ENCODE data around the gene OSBPL10.
A peak's percentile ranks its signal among the peaks of the same experiment; 100 is the strongest.

The OSBPL10 gene

DNA sequence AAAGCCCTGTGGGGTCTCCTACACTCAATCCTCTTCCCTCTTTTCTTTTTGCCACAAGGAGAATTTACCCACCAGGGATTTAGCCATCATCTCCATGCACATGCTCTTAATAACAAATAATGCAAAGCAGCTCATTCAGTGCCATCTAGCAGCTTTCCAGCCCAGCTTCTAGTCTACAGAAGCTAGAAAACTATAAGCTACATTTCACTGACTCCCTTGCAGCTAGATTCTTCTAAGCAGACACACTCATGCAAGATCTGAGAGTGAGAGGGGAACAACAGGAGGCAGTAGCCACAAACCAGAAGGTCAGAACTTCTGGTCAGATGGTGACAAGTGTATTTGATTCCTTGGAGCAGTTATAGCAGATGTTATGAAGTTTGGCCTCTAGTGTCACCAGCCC, 25.5 kb downstream of the OSBPL10 start:
- DNase-seq = no peak

DNA sequence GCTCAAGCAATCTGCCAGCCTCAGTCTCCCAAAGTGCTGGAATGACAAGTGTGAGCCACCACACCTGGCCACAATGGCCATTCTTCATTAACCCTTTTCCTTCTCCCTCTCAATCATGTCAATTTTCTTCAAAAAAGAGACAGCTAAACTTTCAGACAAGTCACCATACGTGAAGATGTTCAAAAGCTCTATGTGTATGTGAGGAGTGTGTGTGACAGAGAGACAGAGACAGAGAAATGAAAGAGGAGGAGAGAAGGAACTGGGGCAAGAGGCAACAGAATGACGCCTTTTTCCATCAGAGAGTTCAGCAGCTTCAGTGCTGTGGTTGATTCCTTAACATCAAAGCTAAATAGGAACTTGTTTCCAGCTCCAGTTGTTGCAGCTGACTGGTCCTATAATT, 27.4 kb downstream of the OSBPL10 start:
- no peak for DNase-seq

DNA sequence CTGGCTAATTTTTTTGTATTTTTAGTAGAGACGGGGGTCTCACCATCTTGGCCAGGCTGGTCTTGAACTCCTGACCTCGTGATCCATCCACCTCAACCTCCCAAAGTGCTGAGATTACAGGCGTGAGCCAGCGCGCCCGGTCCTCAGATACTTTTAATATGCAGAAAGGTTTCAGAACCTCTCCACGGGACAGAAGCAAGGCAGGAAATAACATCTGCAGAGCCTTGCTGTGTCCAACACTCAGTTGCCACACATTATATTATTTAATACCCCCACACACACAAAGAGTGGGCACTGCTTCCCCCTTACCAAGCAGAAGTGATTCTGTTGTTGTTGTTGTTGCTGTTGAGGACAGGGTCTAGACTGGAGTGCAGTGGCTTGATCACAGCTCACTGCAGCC, 28.0 kb downstream of the OSBPL10 start:
- DNase-seq = no peak

DNA sequence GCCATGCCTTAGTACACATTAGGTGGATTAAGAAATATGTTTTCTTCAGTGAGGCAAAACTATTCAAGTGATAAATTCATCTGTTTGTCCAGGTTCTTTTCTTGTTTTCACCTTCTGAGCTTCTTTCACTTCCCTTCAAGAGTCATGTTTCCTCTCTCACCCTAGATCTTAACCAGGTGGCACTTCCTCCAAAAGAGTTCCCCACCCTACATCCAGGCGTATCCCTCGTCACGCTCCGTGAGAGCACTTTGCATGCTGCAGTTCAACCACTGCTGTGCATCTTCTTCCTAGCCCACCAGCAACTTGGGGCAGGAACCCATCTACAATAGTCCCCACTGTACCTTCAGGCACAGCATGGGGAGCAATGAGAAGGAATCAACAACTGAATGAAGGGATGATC, 28.9 kb downstream of the OSBPL10 start:
- DNase-seq = no peak

DNA sequence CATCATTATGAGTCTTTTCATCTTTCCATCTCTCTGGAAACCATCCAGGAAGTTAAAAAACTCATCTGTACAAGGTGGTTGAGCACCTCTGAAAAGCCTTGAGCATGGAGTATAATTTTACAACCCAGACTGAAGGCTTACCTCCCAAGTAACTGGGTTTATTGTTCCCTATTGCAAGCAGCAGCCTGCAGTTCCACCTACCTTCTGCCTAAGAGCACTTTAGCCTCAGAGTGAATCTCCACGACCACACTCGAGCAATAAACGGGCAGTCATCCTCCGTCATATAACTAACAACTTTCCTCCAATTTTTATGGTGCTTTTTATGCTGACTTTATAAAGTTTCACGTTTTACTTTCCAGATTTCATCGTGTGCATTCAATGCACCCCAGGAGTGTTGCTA, 32.8 kb downstream of the OSBPL10 start:
- no peak for DNase-seq

DNA sequence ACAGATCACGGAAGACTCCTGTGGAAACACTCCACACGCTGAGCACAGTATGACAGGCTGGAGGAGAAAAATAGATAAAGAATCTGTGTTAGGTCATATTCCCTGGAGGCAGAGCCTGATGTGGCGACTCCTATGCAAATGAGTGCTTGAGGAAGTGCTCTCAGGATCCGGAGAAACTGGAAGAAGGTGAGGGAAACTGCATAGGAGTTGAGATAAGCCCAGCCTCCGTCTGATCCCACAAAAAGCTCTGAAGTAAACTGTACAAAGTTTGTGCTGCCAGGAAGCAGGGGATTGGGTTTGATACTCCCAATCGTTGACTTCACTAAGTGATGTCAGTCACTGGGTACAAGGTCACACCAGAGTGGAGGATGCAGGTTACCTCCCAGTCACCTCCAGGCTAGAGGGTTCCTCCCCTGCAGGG, 33.4 kb downstream of the OSBPL10 start:
- no peak for DNase-seq

DNA sequence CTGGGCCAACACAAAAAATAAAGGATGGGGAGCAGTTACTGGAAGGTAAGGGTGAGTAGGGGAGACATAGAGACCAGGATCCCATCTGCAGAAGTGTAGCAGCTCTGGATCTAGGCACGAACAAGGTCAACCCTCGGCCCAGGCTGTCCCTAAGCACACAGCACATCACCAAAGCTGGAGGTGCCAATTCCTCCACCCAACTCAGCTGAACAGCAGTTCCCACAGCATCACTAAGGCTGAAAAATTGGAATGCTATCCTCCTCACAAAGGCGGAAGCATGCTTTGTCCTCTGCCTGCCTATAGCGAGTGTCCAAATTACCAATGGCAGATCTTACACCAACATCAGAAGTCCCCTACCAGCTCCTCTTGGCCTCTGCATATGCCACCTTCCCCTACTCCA, 33.9 kb downstream of the OSBPL10 start:
- DNase-seq = no peak

DNA sequence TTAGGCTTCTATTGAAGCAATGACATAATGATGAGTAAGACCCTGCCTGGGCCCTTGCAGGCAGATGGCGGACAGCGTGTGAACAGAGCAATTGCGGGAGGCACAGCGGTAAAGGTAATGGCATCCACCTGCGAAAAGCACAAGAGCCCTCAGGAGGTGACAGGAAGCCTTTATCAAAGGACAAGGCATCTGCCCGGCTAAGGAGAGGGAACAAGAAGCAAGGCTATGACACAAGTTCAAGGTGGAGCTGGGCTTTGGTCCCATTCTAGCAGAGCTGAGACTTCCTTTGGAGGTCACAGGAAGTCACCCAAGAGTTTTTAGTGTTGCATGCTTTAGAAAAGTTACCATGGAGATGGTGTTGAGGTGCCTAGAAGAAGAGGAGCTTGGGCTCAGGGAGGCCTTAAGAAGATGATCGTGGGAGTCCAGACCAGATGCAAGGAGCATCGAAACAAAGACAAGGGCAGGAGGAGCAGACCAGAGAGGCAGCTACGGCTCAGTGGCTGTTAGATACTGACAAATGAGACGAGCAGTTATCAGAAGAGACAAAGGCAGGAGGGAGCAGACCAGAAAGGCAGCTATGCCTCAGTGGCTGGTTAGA, 34.5 kb downstream of the OSBPL10 start:
- DNase-seq = no peak

DNA sequence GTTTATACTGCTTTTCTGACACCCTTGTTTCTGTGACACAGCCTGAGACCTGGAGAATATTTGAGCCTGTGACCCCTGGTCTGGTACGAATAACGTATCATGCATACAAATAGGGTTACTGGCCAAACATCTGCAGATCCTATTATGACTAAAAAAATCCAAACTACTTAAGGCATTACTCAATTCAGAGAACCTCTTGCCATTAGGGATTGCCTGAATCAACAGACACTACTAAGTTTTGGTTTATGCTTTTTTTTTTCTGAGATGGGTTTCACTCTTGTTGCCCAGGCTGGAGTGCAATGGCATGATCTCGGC, 35.4 kb downstream of the OSBPL10 start:
- no peak for DNase-seq

DNA sequence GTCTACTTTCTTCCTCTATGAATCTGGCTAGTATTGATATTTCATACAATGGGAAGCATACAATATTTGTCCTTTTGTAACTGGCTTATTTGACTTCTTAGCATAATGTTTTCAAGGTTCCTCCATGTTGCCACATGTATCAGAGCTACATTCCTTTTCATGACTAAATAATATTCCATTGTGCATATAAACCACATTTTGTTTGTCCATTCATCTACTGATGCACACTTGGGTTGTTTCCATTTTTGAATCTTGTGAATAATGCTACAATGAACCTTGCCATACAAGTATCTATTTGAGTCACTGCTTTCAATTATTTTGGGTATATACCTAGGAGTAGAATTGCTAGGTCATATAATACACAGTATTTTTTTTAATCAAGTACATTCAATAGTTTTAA, 38.0 kb downstream of the OSBPL10 start:
- DNase-seq = no peak

DNA sequence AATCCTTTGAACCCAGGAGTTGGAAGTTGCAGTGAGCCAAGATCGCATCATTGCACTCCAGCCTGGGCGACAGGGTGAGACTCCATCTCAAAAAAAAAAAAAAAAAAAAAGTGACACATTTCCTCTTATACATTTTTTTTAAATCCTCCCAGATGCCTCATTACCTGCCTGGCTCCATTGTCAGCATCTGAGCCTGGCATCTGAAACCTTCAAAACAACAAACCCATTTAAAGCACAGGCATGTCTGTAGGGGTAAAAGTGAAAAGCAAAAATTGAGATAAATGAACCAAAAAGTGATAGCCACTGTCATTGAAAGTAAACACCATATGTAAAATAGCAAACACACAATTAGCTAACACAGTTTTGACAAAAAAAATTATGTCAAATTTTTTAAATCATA, 38.6 kb downstream of the OSBPL10 start:
- no peak for DNase-seq

DNA sequence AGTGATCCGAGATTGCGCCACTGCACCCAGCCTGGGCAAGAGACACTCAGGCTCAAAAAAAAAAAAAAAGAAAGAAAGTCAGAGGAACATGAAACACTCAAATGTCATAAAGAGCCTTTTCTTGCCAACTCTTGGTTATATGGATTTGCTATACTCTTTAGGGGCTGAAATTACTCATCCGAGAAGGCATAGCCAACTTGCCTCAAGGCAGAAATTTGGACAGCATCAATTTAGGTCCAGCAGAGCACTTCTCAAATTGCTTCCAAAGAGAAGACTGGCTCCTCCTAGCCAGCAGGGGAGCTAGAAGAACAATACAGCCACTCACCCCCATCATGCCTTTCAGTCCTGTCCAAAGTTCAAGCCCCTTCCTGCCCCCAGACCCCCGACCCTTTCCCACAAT, 43.8 kb downstream of the OSBPL10 start:
- no peak for DNase-seq

DNA sequence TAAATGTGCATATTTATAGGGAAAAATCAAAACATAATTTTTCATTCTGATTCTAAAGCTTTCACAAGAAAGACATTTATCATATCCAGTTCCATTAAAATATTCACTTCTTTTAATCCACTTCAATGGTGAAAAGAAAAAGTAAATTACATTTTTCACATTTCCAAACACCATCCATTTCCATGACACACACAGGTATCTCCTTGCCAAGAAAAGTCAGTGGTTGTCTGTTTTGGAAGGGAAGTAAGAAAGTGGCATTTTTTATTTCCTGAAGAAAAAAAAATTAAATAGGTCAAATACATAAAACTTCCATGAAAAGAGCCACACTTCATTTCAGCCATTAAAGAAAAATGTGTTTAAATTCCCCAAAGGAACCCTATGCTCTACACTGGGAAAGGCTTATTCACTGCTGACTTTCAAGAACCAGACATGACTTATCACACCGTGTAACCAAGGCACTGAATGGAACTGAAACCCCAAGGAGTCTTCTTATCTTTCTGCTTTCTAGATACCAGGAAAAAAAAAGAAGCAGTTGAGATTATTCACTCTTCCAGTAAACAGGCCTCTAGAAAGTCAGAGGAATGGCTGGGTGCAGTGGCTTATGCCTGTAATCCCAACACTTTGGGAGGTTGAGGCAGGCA, 44.5 kb downstream of the OSBPL10 start:
- DNase-seq = no peak

DNA sequence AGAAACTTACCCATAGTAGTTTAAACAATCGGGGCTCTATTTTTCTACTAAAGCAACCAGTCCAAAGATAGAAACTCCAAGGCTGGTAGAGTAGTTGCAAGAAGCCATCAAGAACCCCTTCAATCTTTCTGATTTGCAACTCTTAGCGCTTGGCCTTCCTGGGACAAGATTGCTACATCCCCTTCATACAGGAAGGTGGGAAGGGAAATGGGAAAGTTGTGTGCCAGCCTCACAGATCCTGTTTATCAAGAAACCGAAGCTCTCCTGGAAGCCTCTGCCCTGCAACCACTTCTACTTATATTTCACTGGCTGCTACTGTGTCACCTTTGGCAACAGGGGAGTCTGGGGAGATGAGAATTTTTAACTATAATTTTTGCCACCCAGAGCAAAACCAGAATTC, 46.2 kb downstream of the OSBPL10 start:
- no peak for DNase-seq

DNA sequence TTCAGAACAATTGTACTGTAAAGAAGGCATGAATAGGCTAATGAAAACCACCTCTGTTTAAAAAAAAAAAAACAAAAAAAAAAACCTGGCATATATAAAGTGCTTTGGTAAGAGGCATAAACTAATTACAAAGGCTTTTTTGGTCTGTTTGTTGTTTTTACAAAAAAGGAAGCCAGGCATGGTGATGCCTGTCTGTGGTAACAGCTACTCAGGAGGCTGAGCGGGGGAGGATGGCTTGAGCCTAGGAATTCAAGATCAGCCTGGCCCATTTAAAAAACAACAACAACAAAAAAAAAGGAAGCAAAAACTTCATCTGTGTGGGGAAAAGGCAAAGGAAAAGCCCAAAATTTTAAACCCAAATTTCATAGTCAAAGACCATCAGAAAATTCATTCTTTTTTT, 47.0 kb downstream of the OSBPL10 start:
- no peak for DNase-seq

DNA sequence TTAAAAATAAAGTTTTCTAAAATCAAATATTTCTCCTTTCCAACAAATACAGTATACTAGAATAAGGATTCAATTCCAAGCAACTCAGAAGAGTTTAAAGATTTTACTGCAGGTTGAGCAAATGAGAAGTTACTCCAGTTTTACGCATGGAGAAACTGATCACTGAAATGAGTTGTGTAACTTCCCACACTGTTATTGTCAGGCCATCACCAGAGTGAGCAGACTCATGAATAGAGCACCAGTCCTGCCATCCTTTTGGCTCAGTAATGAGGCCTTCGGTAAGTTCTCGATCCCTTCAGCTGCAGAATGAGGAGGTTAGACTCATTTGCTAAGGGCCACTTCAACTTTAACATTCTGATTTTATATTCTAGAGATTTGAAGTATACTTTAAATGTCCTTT, 48.1 kb downstream of the OSBPL10 start:
- no peak for DNase-seq

DNA sequence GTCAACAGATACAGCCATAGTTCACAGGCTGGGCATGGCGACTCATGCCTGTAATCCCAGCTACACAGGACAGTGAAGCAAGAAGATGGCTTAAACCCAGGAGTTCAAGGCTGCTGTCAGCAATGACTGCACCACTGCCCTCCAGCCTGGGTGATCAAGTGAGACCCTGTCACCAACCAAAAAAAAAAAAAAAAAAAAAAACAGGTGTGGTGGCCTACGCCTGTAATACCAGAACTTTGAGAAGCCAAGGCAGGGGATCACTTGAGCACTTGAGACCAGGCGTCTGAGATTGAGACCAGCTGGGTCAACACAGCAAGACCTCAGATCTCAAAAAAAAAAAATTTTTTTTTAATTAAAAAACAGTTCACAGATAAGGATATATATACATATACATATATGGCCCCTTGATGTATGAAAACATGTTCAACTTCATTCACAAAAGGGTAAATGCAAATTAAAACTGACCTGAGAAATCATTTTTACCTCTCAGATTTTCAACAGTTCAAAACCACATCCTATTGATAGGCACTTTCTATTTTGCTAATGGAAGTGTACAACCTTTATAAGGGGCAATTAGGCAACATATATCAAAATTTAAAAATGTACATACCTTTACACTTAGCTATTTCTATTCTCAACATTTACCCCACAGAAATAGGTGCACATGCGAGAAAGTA, 51.1 kb downstream of the OSBPL10 start:
- no peak for DNase-seq

DNA sequence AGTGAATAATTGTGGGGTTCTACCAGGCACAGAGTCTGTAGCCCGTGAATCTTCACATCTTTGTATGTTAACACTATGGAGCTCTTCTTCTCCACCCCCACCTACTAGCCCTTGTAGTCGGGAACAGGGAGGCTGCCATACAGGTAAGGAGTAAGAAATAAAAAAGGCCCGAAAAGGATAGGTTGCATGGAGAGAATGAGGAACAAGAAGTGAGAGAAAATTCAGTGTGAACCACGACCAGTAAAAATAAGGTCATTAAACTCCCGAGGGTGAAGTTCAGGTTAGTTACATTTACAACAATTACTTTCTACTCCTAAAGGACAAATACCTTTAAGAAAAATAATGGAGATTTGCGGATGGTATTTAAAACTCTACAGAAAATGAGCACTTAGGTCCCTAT, 53.3 kb downstream of the OSBPL10 start:
- DNase-seq = no peak

DNA sequence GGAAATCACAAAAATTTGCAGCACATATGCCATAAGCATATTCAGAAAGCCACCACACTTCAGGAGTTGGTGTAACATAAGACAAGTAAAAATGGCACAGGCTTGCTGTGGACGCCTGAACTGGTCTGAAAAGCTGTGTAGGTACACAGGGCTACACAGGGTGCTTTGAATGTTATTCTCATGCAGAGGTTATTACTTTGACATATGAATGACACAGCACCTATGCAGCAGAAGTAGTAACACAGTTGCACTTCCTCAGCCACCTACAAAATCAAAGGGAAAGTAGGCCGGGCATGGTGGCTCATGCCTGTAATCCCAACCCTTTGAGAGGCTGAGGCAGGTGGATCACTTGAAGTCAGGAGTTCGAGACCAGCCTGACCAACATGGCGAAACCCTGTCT, 54.5 kb downstream of the OSBPL10 start:
- DNase-seq = no peak

DNA sequence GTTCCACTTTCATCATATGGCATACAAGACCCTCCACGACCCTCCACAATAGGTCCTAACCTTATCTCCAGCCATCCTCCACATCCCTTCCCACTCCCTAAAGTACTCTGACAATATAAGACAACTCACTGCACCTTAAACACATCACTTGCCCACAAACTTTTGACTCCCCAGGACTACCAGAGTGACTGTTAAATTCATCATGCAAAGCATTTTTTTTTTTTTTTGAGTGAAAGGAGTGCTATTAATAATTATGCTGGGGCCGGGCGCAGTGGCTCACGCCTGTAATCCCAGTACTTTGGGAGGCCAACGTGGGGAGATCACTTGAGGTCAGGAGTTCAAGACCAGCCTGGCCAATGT, 55.8 kb downstream of the OSBPL10 start:
- no peak for DNase-seq

DNA sequence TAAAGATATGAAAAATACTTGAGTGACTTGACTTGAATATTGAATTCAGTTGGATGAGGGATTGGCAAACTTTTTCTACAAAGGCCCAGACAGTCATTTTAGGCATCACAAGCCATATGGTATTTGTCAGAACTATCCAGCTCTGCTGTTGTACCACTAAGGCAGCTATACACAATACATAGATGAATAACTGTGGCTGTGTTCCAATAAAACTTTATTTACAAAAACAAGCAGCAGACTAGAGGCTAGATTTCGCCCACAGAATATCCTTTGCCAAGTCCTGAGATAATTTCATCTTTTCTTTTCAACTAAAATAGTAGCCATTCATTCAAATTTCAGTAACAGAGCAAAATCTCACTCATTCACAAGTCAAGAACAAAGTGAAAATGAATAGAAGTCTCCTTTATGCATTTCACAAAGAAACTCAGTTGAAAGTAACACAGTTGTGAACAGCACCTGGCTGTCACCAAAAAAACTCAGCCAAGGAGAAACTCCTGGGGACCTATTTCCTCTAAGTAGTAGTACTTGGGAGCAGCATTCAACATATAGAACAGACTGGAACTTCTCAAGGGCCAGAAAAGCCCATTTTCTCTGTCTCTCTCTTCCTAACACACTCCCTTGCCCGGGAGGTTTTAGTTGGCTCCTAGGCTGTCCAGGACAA, 56.3 kb downstream of the OSBPL10 start:
- DNase-seq = no peak

DNA sequence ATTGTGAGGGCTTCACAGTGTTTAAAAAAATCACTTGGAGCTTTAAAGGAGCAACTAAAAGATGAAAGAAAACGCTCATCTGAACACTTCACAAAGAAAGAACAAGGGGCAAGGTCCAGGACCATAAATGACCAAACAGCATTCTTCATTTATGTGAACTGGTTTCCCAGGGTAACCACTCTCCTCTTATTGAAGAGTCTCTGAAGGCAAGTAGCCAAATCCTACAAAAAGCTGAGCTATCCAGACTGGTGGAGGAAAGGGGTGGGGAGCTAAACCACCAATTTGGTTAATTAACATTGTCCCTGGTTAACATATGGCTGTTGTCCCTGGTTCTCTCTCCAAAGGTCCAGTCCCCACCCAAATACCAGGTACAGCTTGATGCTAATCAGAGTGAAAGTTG, 58.1 kb downstream of the OSBPL10 start:
- peak; percentile 33 for DNase-seq

DNA sequence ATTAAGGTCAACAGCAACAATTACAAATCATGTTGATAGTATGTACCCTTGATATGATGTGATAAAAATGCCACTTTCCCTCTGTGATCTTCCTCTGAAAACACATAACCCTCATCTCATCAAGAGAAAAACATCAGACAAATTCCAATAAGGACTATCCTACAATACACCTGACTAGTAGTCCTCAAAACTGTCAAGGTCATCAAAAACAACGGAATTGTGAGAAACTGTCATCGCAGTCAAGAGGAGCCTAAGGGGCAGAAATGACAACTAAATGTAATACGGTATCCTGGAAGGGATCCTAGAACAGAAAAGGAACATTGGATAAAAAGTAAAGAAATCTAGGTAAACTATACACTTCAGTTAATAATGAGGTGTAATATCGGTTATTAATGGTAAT, 59.2 kb downstream of the OSBPL10 start:
- no peak for DNase-seq

DNA sequence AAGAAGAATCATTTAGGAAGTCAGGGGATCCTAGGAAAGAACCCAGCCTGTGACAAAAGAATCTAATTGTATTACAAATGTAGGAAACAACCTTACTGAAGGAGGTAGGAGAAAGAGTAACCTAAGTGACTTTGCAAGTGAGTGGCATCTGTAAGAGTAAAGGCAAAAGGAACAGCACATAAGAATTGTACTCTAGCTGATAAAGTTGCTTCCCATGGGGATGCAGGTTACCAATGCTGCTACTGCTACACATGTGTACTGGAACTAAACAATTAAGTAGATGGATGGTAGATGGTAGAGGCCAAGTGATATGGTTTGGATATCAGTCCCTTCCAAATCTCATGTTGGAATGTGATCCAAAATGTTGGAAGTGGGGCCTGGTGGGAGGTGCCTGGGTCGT, 60.8 kb downstream of the OSBPL10 start:
- DNase-seq = no peak

DNA sequence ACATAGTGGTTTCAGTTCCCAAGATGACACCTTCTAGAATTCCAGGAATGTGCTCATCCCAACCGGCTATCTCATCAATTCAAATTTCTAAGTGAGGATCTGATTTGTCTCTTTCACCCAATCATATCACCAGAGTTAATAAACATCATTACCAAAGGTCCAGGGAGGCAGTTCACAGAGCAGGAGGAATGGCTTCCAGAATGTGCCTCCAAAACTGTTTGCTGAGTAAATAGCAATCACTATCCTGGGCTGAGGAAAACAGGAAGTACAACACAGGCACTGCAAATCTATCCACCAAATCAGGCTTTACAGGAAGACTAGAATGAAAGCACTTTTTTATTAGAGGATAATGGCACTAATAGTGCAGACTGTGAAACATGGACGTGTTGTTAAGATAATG, 61.5 kb downstream of the OSBPL10 start:
- no peak for DNase-seq
